ENCODE measurements around the gene DEFB115. TPM values are rescaled to one million over a fixed set of nuclear protein-coding genes. Genes with fewer than 3 reads are reported as not detected.
A peak's percentile ranks its signal among the peaks of the same experiment; 100 is the strongest.

The DEFB115 gene
- total RNA-seq, 2 experiments from 2014 or later: not detected

GRCh38 chr20:31239139-31239538, 18.3 kb upstream of the DEFB115 start:
- CTCF ChIA-PET (ENCODE audit: unreplicated experiment): no interaction called here

GRCh38 chr20:31256959-31257358, 505 bp upstream of the DEFB115 start:
- Histone ChIP-seq H3K4me3 (ENCODE audit: low read depth, low read length, poor library complexity, severe bottlenecking) (no peak overlapping the region), H3K9me2 (ENCODE audit: insufficient read depth, low read length) (no peaks in the 10 kb centered on the region), H3K36me3 (ENCODE audit: insufficient read depth, low read length) (no peaks in the 10 kb centered on the region), H3K27ac (ENCODE audit: low read depth, low read length, poor library complexity, severe bottlenecking) (no peak overlapping the region), H4K20me1 (ENCODE audit: insufficient read depth, low read length) (no peaks in the 10 kb centered on the region), H2AFZ (ENCODE audit: low read length) (no peak overlapping the region), H3K79me2 (ENCODE audit: insufficient read depth, low read depth, low read length) (no peaks in the 10 kb centered on the region), H3K4me1 (ENCODE audit: insufficient read depth, low read length, poor library complexity, severe bottlenecking) (no peaks in the 10 kb centered on the region), H3K9me3 (ENCODE audit: low read length) (no peaks in the 10 kb centered on the region), H3K4me2 (ENCODE audit: low read length) (no peak overlapping the region)
- DNase-seq (ENCODE audit: low spot score): no peak
- no peak for TF ChIP-seq EZH2phosphoT487 (IDR thresholded peaks at IDR 0.05; ENCODE audit: borderline replicate concordance, low read depth, low read length)
- TF ChIP-seq CTCF (conservative IDR thresholded peaks at IDR 0.05; ENCODE audit: low read length): no peak
- CTCF ChIA-PET (ENCODE audit: unreplicated experiment): no interaction called here
- intact Hi-C loops (cut with micrococcal nuclease; ENCODE audit: unreplicated experiment): no loop called here
- POLR2A ChIA-PET: no interaction called here
- no TSS peak for BruUV-seq (replicated peaks)

More at GRCh38 chr20:31239139-31239538, 18.3 kb upstream of the DEFB115 start:
- no peak for DNase-seq (ENCODE audit: low spot score)
- TF ChIP-seq EZH2phosphoT487 (IDR thresholded peaks at IDR 0.05; ENCODE audit: borderline replicate concordance, low read depth, low read length): no peak
- no peak for TF ChIP-seq CTCF (conservative IDR thresholded peaks at IDR 0.05; ENCODE audit: low read length)
- POLR2A ChIA-PET: no interaction called here
- Histone ChIP-seq H3K27ac (ENCODE audit: low read depth, low read length, poor library complexity, severe bottlenecking) (no peak overlapping the region), H3K36me3 (ENCODE audit: insufficient read depth, low read length) (no peaks in the 10 kb centered on the region), H3K9me3 (ENCODE audit: low read length) (peaks cover 83% of the 10 kb centered on the region), H4K20me1 (ENCODE audit: insufficient read depth, low read length) (no peaks in the 10 kb centered on the region), H3K4me2 (ENCODE audit: low read length) (no peak overlapping the region), H3K9me2 (ENCODE audit: insufficient read depth, low read length) (no peaks in the 10 kb centered on the region), H3K79me2 (ENCODE audit: insufficient read depth, low read depth, low read length) (no peaks in the 10 kb centered on the region), H3K4me3 (ENCODE audit: low read depth, low read length, poor library complexity, severe bottlenecking) (no peak overlapping the region), H2AFZ (ENCODE audit: low read length) (no peak overlapping the region), H3K4me1 (ENCODE audit: insufficient read depth, low read length, poor library complexity, severe bottlenecking) (no peaks in the 10 kb centered on the region)
- intact Hi-C loops (cut with micrococcal nuclease; ENCODE audit: unreplicated experiment): no loop called here
- no TSS peak for BruUV-seq (replicated peaks)

GRCh38 chr20:31260326-31260932, 3.0 kb downstream of the DEFB115 start:
- H3K4me1 ChIP-seq (ENCODE audit: insufficient read depth, low read length, poor library complexity, severe bottlenecking): no peaks in the 10 kb centered on the region
- no peak overlapping the region for H3K4me3 ChIP-seq (ENCODE audit: low read depth, low read length, poor library complexity, severe bottlenecking)
- ChIA-PET CTCF (ENCODE audit: unreplicated experiment) (no interaction called here), POLR2A (interaction anchor here (0.6 kb wide), 1 partner anchor 1615 kb away, joined by 3 read pairs; no protein-coding TSS in a partner anchor)
- BruUV-seq (replicated peaks): no TSS peak
- TF ChIP-seq CTCF (conservative IDR thresholded peaks at IDR 0.05; ENCODE audit: low read length) (peak; percentile 83), EZH2phosphoT487 (IDR thresholded peaks at IDR 0.05; ENCODE audit: borderline replicate concordance, low read depth, low read length) (no peak)
- no peaks in the 10 kb centered on the region for H3K9me3 ChIP-seq (ENCODE audit: low read length)
- DNase-seq (ENCODE audit: low spot score): peak; percentile 34
- no peak overlapping the region for H3K27ac ChIP-seq (ENCODE audit: low read depth, low read length, poor library complexity, severe bottlenecking)
- H3K9me2 ChIP-seq (ENCODE audit: insufficient read depth, low read length): no peaks in the 10 kb centered on the region
- intact Hi-C loops (cut with micrococcal nuclease; ENCODE audit: unreplicated experiment): no loop called here
- no peak overlapping the region for H2AFZ ChIP-seq (ENCODE audit: low read length)
- no peaks in the 10 kb centered on the region for H3K36me3 ChIP-seq (ENCODE audit: insufficient read depth, low read length)
- no peak overlapping the region for H3K4me2 ChIP-seq (ENCODE audit: low read length)
- H4K20me1 ChIP-seq (ENCODE audit: insufficient read depth, low read length): no peaks in the 10 kb centered on the region
- no peaks in the 10 kb centered on the region for H3K79me2 ChIP-seq (ENCODE audit: insufficient read depth, low read depth, low read length)

Measured in OCI-LY7 (cell line).